GM21423 (cell line): ENCODE data around the gene APBB2.
A peak's percentile ranks its signal among the peaks of the same experiment; 100 is the strongest.

Experiments
- ATAC-seq: cut with Tn5 transposase; IDR thresholded peaks from one replicate; pipeline ENCODE4 v1.9.1; 2021; ENCODE audit warnings: mild to moderate bottlenecking, moderate library complexity; ENCODE audit not compliant: unreplicated experiment

The APBB2 gene

DNA sequence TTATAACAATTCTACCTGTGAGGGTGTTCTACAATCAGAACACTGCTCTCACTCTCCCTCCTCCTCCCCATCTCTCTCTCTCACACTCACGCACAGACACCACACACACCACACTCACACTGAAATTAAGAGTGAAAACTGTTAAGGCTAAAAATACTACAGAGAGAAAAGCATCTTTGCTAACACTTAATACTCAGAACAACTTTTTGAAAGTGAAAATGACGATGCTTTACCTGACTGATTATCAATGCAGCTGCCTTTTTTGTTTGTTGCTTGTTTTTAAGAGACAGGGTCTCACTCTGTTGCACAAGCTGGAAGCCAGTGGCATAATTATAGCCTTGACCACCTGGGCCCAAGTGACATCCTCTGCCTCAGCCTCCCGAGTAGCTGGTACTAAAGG, 222.4 kb downstream of the APBB2 start:
- ATAC-seq: peak; percentile 45

DNA sequence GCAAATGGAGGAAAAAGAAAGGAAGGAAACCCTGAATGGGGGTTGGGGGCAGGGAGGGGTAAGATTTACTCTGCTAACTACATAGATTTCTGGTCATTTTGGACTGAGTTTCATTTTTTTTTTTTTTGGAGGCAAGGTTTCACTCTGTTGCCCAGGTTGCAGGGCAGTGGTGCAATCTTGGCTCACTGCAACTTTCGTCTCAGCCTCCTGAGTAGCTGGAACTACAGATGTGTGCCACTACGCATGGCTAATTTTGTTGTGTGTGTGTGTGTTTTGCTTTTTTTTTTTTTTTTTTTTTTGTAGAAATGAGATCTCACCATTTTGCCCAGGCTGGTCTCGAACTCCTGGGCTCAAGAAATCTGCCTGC, 223.5 kb downstream of the APBB2 start:
- ATAC-seq: no peak

DNA sequence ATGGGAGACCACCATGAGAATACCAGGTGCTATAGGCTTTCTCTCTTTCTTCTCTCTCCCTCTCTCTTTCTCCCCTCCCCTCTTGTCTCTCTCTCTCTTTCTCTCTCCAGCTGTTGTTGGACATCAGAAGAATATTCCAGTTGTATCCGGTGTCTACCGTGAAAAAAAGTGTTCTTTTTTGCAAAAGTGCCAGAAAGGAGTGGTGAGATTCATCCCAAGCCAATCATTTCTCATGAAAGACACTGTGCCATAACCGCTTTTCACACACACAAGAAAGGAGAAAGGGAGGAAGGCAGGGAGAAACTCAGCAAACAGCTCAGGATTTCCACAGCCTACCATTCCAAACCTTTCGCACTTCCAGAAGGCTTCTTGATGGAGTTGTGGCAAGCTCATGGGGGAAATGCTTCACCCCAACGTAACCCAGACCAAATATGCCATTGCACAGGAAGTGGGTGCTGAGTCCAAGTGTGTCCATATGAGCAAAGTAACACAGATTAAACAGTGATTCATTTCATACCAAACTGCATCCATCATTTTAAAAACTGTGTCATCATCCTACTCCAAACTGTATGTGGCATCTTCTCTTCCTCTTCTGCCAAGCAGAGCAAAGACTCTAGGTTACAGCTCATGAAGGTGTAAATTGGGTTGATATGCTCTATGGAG, 224.0 kb downstream of the APBB2 start:
- ATAC-seq: no peak

DNA sequence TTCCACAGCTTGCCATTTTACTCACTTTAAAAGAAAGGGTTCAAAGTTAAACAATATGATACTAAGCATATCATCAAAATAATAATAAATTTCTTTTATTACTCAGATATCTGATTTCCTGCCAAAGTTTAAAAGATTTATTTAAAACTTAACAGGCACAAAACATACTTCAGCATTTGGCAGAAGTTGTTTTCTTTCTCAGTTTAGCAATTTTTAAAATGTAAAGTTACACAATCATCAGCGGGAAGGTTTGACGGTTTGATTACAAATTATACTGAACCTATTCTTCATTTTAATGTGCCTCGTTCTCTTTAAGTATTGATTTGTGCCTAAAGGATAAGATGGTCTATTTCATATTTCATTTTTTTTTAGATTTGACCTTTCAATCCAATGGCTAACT, 227.2 kb downstream of the APBB2 start:
- no peak for ATAC-seq

DNA sequence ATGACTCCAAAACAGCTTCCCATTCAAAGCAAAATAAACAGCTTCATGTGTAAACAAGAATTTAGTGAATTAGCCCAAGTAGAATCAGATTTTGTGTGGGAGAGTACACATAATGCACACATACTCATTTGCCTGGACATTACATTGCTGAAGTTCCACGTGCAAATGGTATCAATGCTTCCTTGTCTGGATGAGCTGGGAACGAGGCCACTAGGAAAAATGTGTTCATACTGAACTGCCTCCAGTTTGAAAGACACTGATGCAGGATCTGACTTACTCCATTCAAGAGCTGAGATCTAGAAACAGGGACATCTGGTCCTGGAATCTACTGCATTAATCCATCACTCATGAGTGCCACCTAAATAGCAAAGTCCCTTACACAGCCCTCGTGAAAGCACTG, 228.0 kb downstream of the APBB2 start:
- no peak for ATAC-seq

DNA sequence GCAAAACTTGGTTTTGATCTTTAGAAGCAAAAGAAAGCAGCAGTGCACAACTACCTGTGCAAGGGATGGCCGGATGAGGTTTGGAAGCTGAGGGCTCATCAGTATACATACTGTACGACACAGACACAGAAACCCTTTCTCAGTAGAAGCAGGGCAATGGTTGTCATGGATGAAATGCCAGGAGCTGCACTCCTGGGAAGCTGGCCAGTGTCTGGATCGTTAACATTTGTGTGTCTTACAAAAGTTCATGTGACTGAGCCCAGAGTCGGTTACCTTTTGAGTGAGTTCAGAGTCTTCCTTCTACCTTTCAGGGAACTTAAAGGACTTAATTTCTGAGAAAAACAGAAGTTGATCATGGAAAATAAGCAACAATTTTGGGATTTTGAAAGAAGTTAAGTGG, 230.3 kb downstream of the APBB2 start:
- ATAC-seq: no peak

DNA sequence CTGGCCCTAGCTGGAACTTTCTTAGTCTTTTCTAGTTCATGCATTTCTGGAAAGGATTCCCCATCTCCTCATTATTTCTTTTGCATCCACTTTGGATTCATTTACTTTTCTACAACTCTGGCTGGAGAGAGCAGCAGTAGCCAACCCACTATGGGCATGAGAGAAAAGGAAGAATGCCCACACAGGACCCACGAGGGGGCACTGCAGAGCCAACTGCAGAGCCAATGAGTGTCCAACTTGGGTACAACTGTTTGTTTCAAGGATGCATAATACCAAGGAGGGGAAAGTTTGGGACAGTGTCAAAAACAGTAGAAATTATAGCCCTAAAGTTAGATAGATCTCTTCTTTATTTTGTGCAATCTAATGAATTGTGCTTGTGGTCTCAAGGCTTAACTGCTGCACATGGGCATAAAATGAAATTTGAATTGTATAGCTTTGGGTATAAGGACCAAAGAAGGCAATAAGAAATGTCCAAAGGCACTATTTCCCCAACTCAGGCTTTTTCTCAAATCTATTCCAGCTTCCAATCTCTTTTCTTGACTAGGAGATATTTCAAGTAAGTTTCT, 233.9 kb downstream of the APBB2 start:
- ATAC-seq: no peak

DNA sequence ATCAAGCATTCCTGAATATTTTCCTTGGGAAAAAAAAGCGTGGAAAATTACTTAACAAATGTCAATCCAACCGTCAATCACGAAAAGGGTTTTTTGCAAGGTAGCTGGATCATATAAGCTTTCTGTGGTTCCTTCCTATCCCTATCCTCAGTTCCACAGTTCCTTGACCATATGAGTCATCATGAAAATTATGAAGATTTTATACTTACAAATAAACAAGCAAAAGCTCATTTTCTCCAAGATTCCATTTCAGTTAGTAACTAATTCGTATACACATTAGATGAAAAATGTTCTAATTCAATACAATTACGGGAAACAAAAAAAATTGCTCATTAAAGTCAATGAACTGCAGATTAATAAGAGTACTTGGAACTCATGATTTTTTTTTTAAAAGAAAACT, 235.8 kb downstream of the APBB2 start:
- ATAC-seq: no peak

DNA sequence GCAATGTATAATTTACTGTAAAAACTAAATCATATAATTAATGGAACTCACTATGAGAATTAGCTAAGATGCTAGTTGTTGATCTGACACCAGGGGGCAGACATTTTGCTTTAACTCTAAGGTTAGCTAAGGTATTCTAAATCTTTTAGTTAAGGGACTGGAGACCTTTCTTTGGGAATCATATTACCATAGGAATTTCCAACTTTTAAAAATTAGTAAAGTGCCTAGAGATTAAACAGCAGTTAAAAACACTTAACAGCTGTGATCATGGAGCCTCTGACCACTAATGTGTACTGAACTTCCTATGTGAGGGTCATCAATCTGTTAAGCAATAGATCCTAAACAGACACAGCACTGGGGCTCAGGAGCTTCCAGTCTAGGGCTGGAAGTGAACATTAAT, 238.0 kb downstream of the APBB2 start:
- ATAC-seq: no peak

DNA sequence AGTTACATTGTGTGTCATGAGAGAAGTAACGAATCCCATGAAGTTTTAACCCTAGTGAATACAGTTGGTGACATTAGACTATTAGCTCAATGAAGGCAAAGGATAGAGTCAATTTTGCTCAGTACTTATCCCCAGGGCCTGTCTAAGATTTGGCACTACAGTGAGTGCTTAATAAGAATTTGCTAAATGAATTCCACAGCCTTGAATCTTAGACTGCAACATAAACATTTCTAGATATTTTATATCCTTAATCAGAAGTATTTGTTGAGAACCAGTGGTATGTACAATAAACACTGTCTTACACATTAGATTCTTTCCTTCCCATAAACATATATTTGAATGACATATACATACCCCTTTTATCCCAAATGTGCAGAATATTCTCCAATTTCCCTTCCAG, 241.6 kb downstream of the APBB2 start:
- ATAC-seq: no peak

DNA sequence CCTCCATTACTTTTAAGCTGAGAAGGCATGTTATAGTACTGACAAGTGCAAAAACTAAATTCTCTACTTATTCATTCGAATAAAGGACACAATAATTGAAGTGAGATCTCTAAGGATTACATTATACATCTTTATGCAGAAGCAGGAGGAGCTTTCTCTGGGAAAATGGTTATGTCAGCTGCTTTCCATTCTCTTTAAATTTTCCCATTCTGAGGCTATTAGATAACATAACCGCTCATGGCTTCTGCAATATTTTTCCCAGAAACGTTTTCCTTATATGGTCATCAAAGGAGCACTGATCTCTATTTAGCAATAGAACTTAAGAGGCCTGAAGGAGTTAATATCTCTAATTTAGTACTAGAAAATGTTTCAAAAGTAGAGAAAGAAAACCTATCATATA, 243.0 kb downstream of the APBB2 start:
- ATAC-seq: no peak

DNA sequence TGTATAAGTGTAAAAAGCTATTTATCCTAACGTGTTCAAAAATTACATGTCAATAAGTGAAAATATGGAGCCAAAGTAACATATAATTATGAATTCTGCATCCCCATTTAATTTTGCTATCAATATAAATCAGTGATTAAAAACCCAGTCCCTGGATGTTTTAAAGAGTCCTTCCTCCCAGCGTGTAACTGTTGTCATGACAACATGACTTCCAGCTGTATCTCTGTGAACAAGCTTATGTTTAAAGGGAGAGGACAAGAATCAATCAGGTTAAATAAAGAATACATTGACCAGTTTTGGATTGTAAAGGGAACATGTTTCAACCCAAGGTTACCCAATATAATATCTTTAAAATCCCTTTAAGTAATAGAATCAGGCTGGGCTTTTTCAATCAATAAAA, 244.8 kb downstream of the APBB2 start:
- ATAC-seq: no peak

DNA sequence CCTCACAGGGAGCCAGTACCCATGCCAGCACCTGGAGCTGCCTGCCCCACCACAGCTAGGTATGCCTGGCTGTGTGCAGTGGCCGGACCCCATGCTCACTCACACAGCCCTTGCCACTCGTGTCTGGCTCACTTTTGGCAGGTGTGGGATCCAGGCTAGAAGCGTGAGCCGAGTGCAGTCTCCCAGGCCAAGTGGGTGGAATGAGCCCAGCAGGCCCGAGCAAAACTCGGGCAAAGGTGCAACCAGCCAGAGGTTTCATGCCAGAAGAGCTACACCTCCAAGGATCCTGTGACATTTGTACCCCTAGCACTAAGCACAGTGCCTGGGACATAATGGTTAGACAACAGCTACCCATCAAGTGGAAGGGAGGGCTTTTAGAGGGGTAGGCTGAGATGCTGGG, 246.8 kb downstream of the APBB2 start:
- no peak for ATAC-seq

DNA sequence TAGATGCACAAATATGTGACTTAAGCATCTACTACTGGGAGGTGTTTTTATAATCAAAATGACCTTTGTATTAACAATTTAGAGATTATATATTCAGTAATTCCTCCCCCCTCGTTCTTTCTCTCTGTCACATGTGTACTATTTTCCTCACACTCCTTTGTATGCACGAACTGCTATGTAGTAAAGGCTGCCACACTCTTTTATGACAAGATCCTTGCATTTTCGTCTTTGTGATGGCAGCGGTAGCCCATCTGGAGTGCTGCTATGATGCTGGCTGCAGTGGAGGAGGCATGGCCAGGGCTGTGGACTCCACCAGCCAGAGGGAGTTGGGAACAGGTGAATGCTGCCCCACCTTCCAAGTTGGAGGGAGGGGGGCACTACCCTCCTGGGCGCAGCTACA, 248.3 kb downstream of the APBB2 start:
- no peak for ATAC-seq

DNA sequence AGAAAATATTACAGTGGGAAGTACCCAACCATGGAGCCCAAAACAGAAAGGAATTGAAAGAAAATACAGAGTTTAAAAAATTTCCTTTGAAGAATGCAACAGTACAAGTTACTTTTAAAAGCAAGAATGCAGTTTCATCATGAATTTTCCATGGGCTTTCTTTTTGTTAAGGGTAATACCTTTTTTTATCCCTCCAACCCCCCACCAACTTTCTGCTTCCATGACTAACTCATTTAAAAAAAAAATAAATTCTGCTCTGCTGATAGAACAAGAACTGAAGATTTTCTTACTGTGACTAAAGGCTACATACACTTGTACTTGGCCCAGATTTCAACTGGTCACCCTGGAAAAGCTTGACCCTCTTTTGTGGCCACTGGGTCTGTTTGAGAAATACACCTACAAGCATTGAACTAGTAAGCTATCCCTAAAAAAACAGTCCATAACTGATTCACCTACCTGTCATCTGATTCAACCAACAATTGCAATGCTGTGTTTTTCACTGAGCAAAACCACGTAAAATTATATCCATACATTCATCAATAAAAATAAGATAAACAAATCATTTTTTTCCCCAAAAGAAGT, 250.4 kb downstream of the APBB2 start:
- no peak for ATAC-seq

DNA sequence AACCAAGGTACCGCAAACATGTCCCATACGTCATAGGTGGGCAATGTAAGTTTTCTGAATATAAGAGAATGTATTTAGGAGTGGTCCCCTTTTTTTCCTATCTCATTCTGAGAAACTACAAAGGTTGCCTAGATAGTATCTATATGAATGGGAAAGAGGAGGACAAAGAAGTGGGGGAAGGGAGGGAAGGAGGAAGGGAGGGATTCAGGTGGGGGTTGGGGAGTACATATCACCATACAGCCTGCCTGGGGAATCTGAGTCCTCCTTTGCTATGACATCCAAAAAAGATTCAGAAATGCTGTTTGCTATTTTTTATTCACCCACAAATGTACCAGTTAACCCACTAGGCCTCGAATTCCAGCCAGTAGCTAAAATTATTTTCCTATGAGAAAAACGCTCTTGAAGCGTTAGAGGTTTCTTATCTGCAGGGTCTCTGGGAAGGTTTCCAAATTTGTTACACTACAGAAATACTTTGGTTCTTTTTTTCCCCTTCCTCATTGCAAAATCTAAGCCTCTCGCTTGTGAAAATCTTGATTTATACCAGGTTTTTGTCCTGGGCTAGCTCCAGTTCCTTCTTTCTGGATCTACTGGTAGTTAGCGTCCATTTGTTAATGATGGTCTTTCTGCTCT, 251.7 kb downstream of the APBB2 start:
- ATAC-seq: no peak

DNA sequence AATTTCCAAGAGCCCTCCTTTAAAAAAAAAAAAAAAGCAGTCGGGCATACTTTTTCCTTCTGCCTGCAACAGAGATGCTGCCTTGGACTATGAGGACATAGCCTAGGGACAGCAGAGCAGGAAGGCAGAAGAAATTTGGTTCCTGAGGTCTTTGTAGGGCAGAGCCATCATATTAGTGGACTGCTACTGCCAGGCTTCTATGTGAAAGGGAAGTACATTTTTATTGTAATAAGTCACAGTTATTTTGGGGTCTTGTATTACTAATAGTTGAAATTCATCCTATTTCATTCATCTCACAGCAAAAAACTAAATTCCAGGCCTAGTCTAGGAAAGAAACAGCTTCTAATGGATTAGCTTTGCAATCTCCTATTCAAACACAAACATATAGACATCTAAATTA, 253.4 kb downstream of the APBB2 start:
- ATAC-seq: no peak

DNA sequence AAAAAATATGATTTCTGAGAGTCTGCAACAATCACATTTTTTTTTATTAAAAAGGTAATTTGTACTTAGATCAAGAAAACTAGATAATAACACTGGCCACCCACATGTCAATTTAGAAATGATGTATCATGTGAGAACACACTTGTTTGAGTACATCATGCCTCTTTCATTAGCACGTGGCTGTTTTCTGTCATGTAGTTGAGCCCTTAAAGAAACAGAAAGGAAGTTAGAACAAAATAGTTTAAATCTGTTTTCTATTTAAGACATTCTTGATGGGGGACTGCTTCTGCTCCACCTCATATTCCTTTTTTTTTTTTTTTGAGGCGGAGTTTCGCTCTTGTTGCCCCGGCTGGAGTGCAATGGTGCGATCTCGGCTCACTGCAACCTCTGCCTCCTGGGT, 257.1 kb downstream of the APBB2 start:
- no peak for ATAC-seq

DNA sequence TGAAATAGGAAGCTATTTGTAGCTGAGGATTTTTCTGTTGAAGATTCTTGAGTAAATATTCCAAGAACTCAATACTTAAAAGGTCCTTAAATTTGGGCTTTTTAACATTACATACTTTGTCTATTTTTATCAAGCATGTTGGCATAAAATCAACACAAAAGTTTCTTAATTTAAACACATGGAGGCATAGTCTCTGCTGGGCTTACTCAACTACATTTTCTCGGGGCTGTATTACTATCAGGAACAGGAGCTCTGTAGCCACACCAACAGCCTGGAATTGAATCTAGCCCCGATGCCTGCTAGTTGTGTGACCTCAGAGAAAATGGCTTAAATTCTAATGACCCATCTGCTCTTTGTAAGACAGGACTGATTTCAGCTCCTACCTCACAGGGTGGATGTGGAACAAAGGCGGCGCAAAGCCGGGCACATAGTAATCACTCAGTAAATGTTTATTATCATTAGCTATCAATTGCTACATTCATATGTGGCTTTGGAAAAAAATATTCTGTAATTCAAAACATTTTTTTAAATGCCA, 257.6 kb downstream of the APBB2 start:
- no peak for ATAC-seq

DNA sequence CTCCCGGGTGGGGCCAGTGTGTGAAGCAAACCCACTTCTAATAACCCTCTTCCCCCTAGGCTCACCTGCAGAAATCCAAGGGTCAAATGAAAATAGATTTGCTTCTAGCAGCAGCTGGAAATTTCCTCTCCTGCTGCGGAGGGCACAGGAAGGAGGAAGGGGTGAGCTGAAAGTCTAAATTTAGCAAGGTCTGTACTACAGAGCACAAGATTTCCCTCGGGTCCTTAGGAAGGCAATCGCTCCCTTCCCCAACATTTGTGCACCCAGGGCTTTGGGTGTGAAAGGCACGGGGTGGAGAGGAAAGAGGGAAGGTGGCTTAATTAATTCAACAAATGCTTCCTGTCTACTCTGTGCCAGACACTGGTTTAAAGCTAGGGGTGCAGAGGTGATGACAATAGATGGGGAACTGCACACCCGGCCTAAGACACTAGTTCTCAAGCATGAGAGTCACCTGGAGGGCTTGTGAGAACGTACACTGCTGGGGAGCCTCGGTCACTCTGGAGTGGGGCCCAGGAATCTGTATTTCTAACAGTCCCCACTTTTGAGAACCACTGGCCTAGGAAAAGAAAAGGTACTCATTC, 260.2 kb downstream of the APBB2 start:
- ATAC-seq: no peak

DNA sequence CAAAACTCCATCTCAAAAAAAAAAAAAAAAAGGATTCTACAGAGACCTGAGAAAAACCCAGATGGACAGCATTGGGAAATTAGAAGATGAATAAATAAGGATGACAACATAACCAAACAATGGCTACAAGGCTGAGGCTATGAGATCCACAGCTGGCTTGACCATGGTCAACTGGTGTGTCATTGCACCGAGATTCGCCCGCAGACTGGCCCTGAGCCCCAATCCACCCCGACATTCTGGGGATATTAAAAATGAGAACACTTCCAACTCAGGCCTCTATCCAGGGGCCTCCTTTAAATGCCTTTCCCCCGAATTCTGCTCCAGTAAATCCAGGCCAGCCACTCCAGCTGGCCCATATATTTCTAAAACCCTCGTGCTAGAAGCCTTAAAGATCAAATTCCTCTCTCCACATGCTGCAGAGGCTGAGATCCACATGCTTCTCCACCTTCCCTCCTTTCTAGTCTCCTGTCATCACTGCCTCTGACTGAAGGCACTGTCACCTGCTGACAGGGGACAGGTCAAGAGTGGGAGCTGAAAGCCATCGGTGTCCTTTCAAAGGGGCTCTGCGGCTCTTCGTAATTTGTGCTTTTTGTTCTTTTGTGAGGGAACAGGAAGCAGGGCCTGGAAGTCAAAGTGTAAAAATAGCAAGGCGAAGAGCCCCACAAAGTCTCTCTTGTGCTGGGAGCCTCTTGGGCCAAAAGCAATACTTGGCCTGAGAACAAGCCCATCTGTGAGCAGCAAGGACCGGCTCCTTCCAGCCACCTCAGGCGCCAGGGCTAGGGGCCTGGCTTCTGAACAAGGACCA, 260.9 kb downstream of the APBB2 start:
- no peak for ATAC-seq
